HEK293 (cell line): ENCODE results near the gene CCDC110.

Source experiments
- CTCF ChIA-PET: fragments of 350-600 bp; formaldehyde crosslinking; extraction: SDS; loops from one replicate; lab custom pipeline; 2021; ENCODE audit warnings: antibody characterized with exemption; lab: Yijun Ruan, JAX
- POLR2A ChIA-PET: fragments of 300-600 bp; formaldehyde crosslinking; extraction: SDS; loops from one replicate; lab custom pipeline; 2020; ENCODE audit warnings: antibody characterized with exemption, inconsistent platforms; lab: Yijun Ruan, JAX
- H3K27ac ChIP-seq: fragments of 200-500 bp; sonication (Bioruptor generic); 2 replicates; pipeline ENCODE4 v1.5.1; 2014; ENCODE audit warnings: low read depth, low read length, control low read depth, inconsistent platforms; ENCODE audit errors: extremely low read depth
- H3K36me3 ChIP-seq, 2 experiments: fragments of 200-500 bp in 1 of 2; sonication (Bioruptor generic) in 1 of 2; 1 replicate in 1 of 2; 2 replicates in 1 of 2; pipeline ENCODE4 v1.5.1; 2014 to 2017; ENCODE audit warnings: inconsistent platforms in 2 of 2, low read length in 2 of 2; ENCODE audit not compliant: control insufficient read depth in 2 of 2, insufficient read depth in 1 of 2
- H3K4me1 ChIP-seq: fragments of 200-500 bp; sonication (Bioruptor generic); 2 replicates; pipeline ENCODE4 v1.5.1; 2014; ENCODE audit warnings: mild to moderate bottlenecking, low read length, inconsistent platforms; ENCODE audit not compliant: control insufficient read depth, insufficient read depth
- H3K4me3 ChIP-seq: 2 replicates; pipeline ENCODE4 v1.5.1; 2011; ENCODE audit warnings: low read depth, mild to moderate bottlenecking, control low read depth, low read length, moderate library complexity
- H3K9me3 ChIP-seq: fragments of 200-500 bp; sonication (Bioruptor generic); 2 replicates; pipeline ENCODE4 v1.5.1; 2014; ENCODE audit warnings: low read depth, low read length, inconsistent platforms; ENCODE audit not compliant: control insufficient read depth, insufficient read depth
- GLIS1 ChIP-seq: fragments of 450-650 bp; formaldehyde crosslinking; IDR thresholded peaks from 2 replicates; pipeline ENCODE4 v1.5.1; 2016; ENCODE audit warnings: missing biosample characterization, missing genetic modification characterization
- HOXC10 ChIP-seq: sonication (generic); formaldehyde crosslinking; IDR thresholded peaks from 2 replicates; pipeline ENCODE4 v1.8.1; 2023; ENCODE audit warnings: mild to moderate bottlenecking, missing genetic modification reagents
- HOXD13 ChIP-seq: sonication (generic); formaldehyde crosslinking; IDR thresholded peaks from 2 replicates; pipeline ENCODE4 v1.8.0; 2022; ENCODE audit warnings: missing genetic modification reagents, borderline replicate concordance
- KLF16 ChIP-seq: fragments of 450-650 bp; formaldehyde crosslinking; IDR thresholded peaks from 2 replicates; pipeline ENCODE4 v1.5.1; 2017; ENCODE audit warnings: missing biosample characterization, missing genetic modification characterization
- KLF9 ChIP-seq: fragments of 450-650 bp; formaldehyde crosslinking; IDR thresholded peaks from 2 replicates; pipeline ENCODE4 v1.5.1; 2016; ENCODE audit warnings: missing biosample characterization, missing genetic modification characterization, low read depth
- OVOL3 ChIP-seq: fragments of 450-650 bp; formaldehyde crosslinking; IDR thresholded peaks from 2 replicates; pipeline ENCODE4 v1.5.1; 2016; ENCODE audit warnings: missing biosample characterization, missing genetic modification characterization
- REPIN1 ChIP-seq: fragments of 450-650 bp; formaldehyde crosslinking; IDR thresholded peaks from 2 replicates; pipeline ENCODE4 v1.5.1; 2017; ENCODE audit warnings: missing biosample characterization, missing genetic modification characterization, low read depth
- ZIC2 ChIP-seq: fragments of 450-650 bp; formaldehyde crosslinking; IDR thresholded peaks from 2 replicates; pipeline ENCODE4 v1.5.1; 2016; ENCODE audit warnings: missing biosample characterization, missing genetic modification characterization
- ZNF10 ChIP-seq: fragments of 450-650 bp; formaldehyde crosslinking; IDR thresholded peaks from 2 replicates; pipeline ENCODE4 v1.5.1; 2017; ENCODE audit warnings: missing biosample characterization, missing genetic modification characterization
- ZNF132 ChIP-seq: fragments of 450-650 bp; formaldehyde crosslinking; IDR thresholded peaks from 2 replicates; pipeline ENCODE4 v1.5.1; 2017; ENCODE audit warnings: missing biosample characterization, missing genetic modification characterization, borderline replicate concordance
- ZNF146 ChIP-seq: fragments of 450-650 bp; formaldehyde crosslinking; IDR thresholded peaks from 2 replicates; pipeline ENCODE4 v1.5.1; 2016; ENCODE audit warnings: missing biosample characterization, missing genetic modification characterization
- ZNF16 ChIP-seq: fragments of 450-650 bp; formaldehyde crosslinking; IDR thresholded peaks from 2 replicates; pipeline ENCODE4 v1.5.1; 2016; ENCODE audit warnings: low read depth, missing biosample characterization, missing genetic modification characterization
- ZNF19 ChIP-seq: fragments of 450-650 bp; formaldehyde crosslinking; IDR thresholded peaks from 2 replicates; pipeline ENCODE4; 2016; ENCODE audit warnings: missing biosample characterization, missing genetic modification characterization, low read depth
- ZNF311 ChIP-seq: fragments of 450-650 bp; formaldehyde crosslinking; IDR thresholded peaks from 2 replicates; pipeline ENCODE4 v1.5.1; 2017; ENCODE audit warnings: missing biosample characterization, missing genetic modification characterization, borderline replicate concordance
- ZNF354C ChIP-seq: fragments of 450-650 bp; formaldehyde crosslinking; IDR thresholded peaks from 2 replicates; pipeline ENCODE4 v1.5.1; 2016; ENCODE audit warnings: missing biosample characterization, missing genetic modification characterization, low read depth, borderline replicate concordance
- ZNF37A ChIP-seq: fragments of 450-650 bp; IDR thresholded peaks from 2 replicates; pipeline ENCODE4 v1.5.1; 2018; ENCODE audit warnings: missing biosample characterization, missing genetic modification characterization
- ZNF426 ChIP-seq: fragments of 450-650 bp; formaldehyde crosslinking; IDR thresholded peaks from 2 replicates; pipeline ENCODE4 v1.5.1; 2017; ENCODE audit warnings: missing biosample characterization, missing genetic modification characterization, mild to moderate bottlenecking, inconsistent platforms, moderate library complexity
- ZNF514 ChIP-seq: fragments of 450-650 bp; formaldehyde crosslinking; IDR thresholded peaks from 2 replicates; pipeline ENCODE4 v1.5.1; 2016; ENCODE audit warnings: missing biosample characterization, missing genetic modification characterization
- ZNF530 ChIP-seq: fragments of 450-650 bp; formaldehyde crosslinking; IDR thresholded peaks from 2 replicates; pipeline ENCODE4 v1.5.1; 2016; ENCODE audit warnings: low read depth, missing biosample characterization, missing genetic modification characterization
- ZNF571 ChIP-seq: fragments of 450-650 bp; formaldehyde crosslinking; IDR thresholded peaks from 2 replicates; pipeline ENCODE4 v1.5.0; 2017; ENCODE audit warnings: missing biosample characterization, missing genetic modification characterization
- ZNF600 ChIP-seq: fragments of 450-650 bp; formaldehyde crosslinking; IDR thresholded peaks from 2 replicates; pipeline ENCODE4 v1.5.1; 2016; ENCODE audit warnings: missing biosample characterization, missing genetic modification characterization
- ZNF624 ChIP-seq: fragments of 450-650 bp; formaldehyde crosslinking; IDR thresholded peaks from 2 replicates; pipeline ENCODE4 v1.5.1; 2017; ENCODE audit warnings: missing biosample characterization, missing genetic modification characterization
- ZNF639 ChIP-seq: fragments of 450-650 bp; formaldehyde crosslinking; IDR thresholded peaks from 2 replicates; pipeline ENCODE4 v1.5.1; 2016; ENCODE audit warnings: missing biosample characterization, missing genetic modification characterization
- ZNF785 ChIP-seq: fragments of 450-650 bp; formaldehyde crosslinking; IDR thresholded peaks from 2 replicates; pipeline ENCODE4 v1.5.1; 2016; ENCODE audit warnings: missing biosample characterization, missing genetic modification characterization
- ZNF791 ChIP-seq: fragments of 450-650 bp; formaldehyde crosslinking; IDR thresholded peaks from 2 replicates; pipeline ENCODE4 v1.5.1; 2016; ENCODE audit warnings: missing biosample characterization, missing genetic modification characterization
- TF ChIP-seq, protein P1 (sequence below): fragments of 450-650 bp; formaldehyde crosslinking; IDR thresholded peaks from 2 replicates; pipeline ENCODE4 v1.5.1; 2016; ENCODE audit warnings: missing biosample characterization, missing genetic modification characterization
- TF ChIP-seq, protein P2 (sequence below): fragments of 450-650 bp; formaldehyde crosslinking; IDR thresholded peaks from 2 replicates; pipeline ENCODE4 v1.5.1; 2016; ENCODE audit warnings: missing biosample characterization, missing genetic modification characterization
- TF ChIP-seq, protein P3 (sequence below): fragments of 450-650 bp; formaldehyde crosslinking; IDR thresholded peaks from 2 replicates; pipeline ENCODE4 v1.5.1; 2016; ENCODE audit warnings: missing biosample characterization, missing genetic modification characterization
- TF ChIP-seq, protein P4 (sequence below): fragments of 450-650 bp; formaldehyde crosslinking; IDR thresholded peaks from 2 replicates; pipeline ENCODE4 v1.5.1; 2016; ENCODE audit warnings: missing biosample characterization, missing genetic modification characterization

The CCDC110 gene

DNA sequence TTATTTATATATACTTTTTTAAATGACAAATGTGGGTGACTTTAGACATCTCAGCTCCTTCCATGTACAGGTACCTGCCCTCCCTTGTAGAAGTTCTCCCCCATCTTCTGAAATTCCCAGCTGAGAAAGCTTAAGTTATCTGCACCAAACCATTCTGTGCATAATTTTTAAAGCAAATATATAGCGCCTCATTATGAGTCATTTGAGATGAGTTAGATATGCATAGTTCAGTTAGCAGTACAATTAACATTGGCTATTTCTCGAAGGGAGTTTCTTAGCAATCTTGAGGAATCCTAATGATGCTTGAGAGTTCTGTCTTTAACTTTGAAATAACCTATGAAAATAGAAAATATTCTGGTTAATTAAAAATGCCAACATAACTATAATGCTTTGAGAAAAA, 26.3 kb downstream of the CCDC110 start (continued):
- TF ChIP-seq, protein P1, sequence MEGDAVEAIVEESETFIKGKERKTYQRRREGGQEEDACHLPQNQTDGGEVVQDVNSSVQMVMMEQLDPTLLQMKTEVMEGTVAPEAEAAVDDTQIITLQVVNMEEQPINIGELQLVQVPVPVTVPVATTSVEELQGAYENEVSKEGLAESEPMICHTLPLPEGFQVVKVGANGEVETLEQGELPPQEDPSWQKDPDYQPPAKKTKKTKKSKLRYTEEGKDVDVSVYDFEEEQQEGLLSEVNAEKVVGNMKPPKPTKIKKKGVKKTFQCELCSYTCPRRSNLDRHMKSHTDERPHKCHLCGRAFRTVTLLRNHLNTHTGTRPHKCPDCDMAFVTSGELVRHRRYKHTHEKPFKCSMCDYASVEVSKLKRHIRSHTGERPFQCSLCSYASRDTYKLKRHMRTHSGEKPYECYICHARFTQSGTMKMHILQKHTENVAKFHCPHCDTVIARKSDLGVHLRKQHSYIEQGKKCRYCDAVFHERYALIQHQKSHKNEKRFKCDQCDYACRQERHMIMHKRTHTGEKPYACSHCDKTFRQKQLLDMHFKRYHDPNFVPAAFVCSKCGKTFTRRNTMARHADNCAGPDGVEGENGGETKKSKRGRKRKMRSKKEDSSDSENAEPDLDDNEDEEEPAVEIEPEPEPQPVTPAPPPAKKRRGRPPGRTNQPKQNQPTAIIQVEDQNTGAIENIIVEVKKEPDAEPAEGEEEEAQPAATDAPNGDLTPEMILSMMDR (tag by site-specific recombination) = no peak
- no peak for TF ChIP-seq REPIN1 (tag by site-specific recombination)
- TF ChIP-seq ZNF146 (tag by site-specific recombination) = no peak
- TF ChIP-seq ZNF600 = no peak
- TF ChIP-seq ZIC2 = no peak
- no peak for TF ChIP-seq ZNF514
- TF ChIP-seq ZNF791 (tag by site-specific recombination) = no peak
- TF ChIP-seq, protein P2, sequence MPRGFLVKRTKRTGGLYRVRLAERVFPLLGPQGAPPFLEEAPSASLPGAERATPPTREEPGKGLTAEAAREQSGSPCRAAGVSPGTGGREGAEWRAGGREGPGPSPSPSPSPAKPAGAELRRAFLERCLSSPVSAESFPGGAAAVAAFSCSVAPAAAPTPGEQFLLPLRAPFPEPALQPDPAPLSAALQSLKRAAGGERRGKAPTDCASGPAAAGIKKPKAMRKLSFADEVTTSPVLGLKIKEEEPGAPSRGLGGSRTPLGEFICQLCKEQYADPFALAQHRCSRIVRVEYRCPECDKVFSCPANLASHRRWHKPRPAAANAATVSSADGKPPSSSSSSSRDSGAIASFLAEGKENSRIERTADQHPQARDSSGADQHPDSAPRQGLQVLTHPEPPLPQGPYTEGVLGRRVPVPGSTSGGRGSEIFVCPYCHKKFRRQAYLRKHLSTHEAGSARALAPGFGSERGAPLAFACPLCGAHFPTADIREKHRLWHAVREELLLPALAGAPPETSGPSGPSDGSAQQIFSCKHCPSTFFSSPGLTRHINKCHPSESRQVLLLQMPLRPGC (tag by site-specific recombination) = no peak
- TF ChIP-seq, protein P3, sequence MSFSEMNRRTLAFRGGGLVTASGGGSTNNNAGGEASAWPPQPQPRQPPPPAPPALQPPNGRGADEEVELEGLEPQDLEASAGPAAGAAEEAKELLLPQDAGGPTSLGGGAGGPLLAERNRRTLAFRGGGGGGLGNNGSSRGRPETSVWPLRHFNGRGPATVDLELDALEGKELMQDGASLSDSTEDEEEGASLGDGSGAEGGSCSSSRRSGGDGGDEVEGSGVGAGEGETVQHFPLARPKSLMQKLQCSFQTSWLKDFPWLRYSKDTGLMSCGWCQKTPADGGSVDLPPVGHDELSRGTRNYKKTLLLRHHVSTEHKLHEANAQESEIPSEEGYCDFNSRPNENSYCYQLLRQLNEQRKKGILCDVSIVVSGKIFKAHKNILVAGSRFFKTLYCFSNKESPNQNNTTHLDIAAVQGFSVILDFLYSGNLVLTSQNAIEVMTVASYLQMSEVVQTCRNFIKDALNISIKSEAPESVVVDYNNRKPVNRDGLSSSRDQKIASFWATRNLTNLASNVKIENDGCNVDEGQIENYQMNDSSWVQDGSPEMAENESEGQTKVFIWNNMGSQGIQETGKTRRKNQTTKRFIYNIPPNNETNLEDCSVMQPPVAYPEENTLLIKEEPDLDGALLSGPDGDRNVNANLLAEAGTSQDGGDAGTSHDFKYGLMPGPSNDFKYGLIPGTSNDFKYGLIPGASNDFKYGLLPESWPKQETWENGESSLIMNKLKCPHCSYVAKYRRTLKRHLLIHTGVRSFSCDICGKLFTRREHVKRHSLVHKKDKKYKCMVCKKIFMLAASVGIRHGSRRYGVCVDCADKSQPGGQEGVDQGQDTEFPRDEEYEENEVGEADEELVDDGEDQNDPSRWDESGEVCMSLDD = no peak
- TF ChIP-seq ZNF639 (tag by site-specific recombination) = no peak

DNA sequence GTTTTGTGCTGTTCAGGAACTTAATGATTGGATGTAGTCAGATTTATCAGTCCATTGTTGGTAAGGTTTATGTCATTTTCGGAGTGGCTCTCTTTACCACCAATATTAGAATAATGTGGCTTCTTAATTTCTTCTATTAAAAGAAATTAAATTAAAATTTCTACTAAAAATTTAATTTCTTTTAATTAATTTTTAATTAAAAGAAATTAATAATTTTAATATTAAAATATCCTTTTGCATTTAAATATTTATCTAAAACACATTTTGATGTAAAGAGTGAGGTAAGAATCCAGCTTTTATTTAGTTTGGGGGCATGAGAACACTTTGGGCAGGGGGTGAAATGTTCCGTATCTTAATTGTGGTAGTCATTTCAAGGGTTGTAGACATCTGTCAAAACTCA, 30.1 kb downstream of the CCDC110 start:
- CTCF ChIA-PET = no interaction called here
- no peak for TF ChIP-seq OVOL3 (tag by site-specific recombination)
- no peak for TF ChIP-seq ZNF785
- Histone ChIP-seq H3K9me3 (no peaks in the 10 kb centered on the region), H3K4me3 (no peak overlapping the region), H3K27ac (no peak overlapping the region), H3K4me1 (no peaks in the 10 kb centered on the region), H3K36me3 (no peaks in the 10 kb centered on the region)
- POLR2A ChIA-PET = no interaction called here

DNA sequence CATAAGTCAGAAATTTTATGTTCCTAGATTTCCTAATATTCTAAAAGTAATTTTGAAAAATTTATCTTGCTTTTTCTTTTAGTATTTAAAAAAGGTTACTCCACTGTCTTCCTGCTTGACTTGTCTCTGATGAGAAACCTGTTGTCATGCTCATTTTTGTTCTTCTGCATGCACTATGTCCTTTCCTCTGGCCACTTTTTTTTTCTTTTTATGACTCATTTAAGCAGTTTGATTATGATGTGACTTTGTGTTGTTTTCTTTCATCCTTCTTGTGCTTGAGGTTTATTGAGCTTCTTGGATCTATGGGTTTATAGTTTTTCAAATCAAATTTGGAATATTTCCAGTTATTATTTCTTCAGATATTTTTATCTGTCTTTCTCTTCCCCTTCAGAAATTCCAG, 33.7 kb downstream of the CCDC110 start:
- POLR2A ChIA-PET = no interaction called here
- no peaks in the 10 kb centered on the region for H3K36me3 ChIP-seq

More for the DNA sequence above, 33.7 kb downstream of the CCDC110 start:
- H3K4me3 ChIP-seq = no peak overlapping the region
- TF ChIP-seq ZNF37A (tag by site-specific recombination) (no peak), ZNF354C (tag by site-specific recombination) (no peak), ZNF571 (tag by site-specific recombination) (no peak), ZNF530 (tag by site-specific recombination) (no peak), ZNF16 (tag by site-specific recombination) (no peak), GLIS1 (tag by site-specific recombination) (no peak), ZNF311 (tag by site-specific recombination) (no peak), KLF9 (tag by site-specific recombination) (no peak), ZNF19 (tag by site-specific recombination) (no peak), ZNF624 (no peak), ZNF426 (tag by site-specific recombination) (no peak), ZNF10 (tag by site-specific recombination) (no peak), ZNF132 (tag by site-specific recombination) (no peak), KLF16 (no peak), HOXD13 (CRISPR knock-in tag) (no peak), HOXC10 (CRISPR knock-in tag) (no peak)
- TF ChIP-seq, protein P4, sequence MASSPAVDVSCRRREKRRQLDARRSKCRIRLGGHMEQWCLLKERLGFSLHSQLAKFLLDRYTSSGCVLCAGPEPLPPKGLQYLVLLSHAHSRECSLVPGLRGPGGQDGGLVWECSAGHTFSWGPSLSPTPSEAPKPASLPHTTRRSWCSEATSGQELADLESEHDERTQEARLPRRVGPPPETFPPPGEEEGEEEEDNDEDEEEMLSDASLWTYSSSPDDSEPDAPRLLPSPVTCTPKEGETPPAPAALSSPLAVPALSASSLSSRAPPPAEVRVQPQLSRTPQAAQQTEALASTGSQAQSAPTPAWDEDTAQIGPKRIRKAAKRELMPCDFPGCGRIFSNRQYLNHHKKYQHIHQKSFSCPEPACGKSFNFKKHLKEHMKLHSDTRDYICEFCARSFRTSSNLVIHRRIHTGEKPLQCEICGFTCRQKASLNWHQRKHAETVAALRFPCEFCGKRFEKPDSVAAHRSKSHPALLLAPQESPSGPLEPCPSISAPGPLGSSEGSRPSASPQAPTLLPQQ (tag by site-specific recombination) = no peak
- no peaks in the 10 kb centered on the region for H3K9me3 ChIP-seq
- H3K27ac ChIP-seq = no peak overlapping the region
- CTCF ChIA-PET = no interaction called here
- H3K4me1 ChIP-seq = no peaks in the 10 kb centered on the region
